ENCODE data around the gene KRT3. TPM values are rescaled to one million over a fixed set of nuclear protein-coding genes. Genes with fewer than 3 reads are reported as not detected.

KRT3 gene
- not detected for total RNA-seq

DNA sequence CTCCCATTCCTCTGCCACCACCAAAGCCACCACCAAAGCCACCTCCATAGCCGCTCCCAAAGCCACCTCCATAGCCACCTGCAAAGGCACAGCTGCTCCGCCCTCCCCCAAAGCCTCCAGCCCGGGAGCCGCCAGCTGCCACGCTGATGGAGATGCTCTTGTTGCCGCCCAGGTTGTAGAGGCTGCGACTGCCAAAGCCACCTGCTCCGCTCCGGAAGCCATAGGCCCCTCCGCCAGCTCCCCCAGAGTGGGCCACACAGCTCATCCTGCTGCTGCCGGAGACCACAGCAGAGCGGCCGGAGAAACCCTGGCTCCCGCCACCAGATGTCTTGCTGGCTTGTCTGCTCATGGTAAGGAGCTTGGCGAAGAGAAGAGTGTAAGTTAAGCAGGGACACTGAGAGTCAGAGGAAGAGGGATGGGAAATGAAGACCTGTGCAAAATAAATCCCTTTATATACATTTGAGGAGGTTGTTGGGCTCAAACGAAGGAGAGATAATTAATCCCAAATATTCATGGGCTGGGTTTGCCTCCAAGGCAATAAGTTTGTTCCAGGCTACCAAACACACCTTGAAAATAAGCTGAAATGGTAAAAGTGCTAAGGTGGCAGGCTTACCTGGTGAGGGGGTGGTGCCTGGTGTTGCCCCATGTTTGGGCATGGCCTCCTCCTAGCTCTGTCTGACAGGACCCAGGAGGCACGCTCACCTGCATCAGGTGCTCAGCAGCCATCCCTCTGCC is at the start of gene KRT3:
Gene KRT3 (minus strand): TSS at position 424 of the 735 bp plus-strand sequence. CDS start 75 bp downstream, at position 349.
- no peak for DNase-seq (ENCODE audit: low spot score)

DNA sequence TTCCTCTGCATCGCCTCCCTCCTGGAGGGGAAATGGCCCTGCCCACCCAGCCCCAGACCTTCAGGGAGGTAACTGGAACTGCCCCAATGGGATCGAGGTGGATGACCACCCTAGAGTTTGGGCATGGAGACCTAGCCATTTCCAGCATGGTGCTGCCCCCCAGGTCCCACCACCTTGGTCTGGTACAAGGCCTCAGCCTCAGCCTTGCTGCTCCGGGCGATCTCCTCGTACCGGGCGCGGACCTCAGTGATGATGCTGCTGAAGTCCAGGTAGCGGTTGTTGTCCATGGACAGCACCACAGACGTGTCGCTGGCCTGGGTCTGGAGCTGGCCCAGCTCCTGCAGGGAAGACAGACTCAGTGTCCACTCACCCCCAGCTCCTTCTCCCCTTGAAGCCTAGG is 48.5 kb upstream of the KRT3 start:
- DNase-seq (ENCODE audit: low spot score): no peak

- no peak for DNase-seq (ENCODE audit: low spot score)
These were observed 43.7 kb upstream of the KRT3 start for GRCh38 chr12:52839436-52840105.

- DNase-seq (ENCODE audit: low spot score): no peak
These were observed 42.9 kb upstream of the KRT3 start for GRCh38 chr12:52838609-52839435.

GRCh38 chr12:52837781-52838608 is 42.1 kb upstream of the KRT3 start:
- no peak for DNase-seq (ENCODE audit: low spot score)

- no peak for DNase-seq (ENCODE audit: low spot score)
These were observed 41.5 kb upstream of the KRT3 start for GRCh38 chr12:52837413-52837741.

- no peak for DNase-seq (ENCODE audit: low spot score)
These were observed 40.8 kb upstream of the KRT3 start for GRCh38 chr12:52836491-52837412.

DNA sequence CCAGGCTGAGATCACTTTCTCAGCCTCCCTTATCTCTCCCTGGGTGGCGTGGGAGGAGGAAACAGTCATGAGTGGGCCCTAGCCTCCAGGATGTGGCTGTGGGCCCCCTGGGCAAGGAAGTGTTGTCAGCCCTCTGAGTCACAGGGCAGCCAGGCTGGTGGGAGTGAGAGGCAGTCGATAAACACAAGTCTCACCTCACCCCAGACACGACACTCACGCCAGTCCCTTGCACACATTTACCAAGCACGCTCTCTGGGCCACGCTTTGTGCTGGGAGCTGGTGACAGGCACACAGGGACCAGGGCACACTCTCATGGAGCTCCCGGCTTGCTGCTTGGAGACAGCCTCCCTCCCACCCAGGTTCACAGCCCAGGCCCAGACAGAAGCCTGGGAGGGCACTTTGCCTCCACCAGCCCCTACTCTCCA is 40.1 kb upstream of the KRT3 start:
- DNase-seq (ENCODE audit: low spot score): no peak

GRCh38 chr12:52835271-52836041 is 39.5 kb upstream of the KRT3 start:
- DNase-seq (ENCODE audit: low spot score): no peak

DNA sequence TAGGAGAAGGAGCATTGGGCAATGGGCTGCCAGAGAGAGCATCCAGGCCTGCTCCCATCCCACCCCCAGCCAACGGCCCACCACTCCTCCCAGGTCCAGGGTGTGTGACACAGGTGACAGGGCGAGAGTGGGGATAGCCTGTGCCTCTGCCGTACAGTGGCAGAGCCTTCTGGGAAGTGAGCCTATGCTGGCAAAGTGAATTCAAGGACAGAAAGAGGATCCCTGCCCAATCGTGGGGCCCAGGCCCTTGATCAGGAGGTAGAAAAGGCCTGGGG is 38.7 kb upstream of the KRT3 start:
- DNase-seq (ENCODE audit: low spot score): no peak

GRCh38 chr12:52833922-52834726 is 38.2 kb upstream of the KRT3 start, which contains the start of gene KRT79:
Gene KRT79 (minus strand): TSS chr12:52834311. CDS start chr12:52834260, 51 bp downstream.
- no peak for DNase-seq (ENCODE audit: low spot score)

- no peak for DNase-seq (ENCODE audit: low spot score)
These were observed 37.3 kb upstream of the KRT3 start for GRCh38 chr12:52832985-52833905.

DNA sequence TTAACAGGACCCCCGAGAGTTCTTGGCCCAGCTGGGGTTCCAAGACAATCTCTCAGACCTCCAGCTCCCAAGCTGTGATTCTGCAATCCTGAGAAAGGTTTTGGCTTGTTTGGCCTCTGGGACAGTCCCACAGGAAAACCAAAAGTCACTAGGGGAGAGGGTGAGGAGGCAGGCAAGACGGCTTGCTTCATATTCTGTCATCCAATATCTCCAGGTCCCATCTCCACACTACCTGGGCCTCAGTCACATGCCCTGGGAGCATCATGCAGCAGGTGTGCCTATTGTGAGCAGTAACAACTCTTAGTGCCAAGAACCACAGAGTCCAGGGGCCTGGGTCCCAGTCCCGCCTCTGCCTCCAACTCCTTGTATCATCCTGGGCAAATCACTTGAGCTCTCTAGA is 36.5 kb upstream of the KRT3 start:
- no peak for DNase-seq (ENCODE audit: low spot score)

DNA sequence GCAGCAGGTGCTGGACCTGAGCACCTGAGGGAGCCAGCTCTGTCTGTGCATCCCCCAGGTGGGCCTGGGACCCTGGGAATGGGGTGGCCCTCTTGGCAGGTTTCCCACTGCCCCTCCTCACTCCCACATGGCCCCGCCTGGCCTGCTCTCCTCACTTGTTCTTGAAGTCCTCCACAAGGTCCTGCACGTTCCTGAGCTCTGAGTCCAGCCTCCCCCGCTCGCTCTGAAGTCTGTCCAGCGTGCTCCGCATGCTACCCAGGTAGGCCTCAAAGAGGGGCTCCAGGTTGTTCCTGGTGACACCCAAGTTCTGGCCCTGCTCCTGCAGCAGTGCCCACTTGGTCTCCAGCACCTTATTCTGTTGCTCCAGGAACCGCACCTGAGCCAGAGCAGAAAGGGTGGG is 35.3 kb upstream of the KRT3 start:
- no peak for DNase-seq (ENCODE audit: low spot score)

DNA sequence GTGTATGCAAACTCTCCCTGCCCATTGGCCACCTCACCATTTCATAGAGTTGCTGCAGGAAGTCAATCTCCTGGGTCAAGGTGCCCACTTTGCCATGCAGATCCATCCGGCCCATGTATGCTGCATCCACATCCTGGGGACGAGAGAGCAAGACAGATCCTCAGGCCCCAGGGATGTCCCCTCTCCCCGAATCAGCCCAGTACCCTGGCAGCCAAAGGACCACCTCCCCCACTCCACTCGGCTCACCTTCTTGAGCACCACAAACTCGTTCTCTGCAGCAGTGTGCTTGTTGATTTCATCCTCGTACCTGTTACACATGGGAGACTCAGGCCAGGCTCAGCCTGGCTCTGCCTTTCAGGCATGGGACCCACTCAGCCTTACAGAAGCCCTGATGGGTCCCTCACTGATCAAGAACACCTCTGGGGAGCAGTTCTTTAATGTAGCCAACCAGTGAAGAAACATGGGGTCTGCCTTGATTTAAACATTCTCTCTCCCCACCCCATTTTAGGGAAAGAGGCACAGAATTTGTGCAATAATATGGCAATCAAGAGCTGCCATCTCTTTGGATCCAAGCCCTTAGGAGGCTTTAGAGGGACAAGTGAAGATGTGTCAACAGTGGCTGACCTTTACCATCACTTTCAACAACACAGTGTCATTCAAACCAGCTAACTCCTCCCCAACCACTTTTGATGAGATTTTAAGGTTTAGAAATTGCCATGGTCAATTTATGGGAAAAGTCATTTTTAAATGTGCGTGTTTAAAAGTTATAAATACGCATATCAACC is 34.3 kb upstream of the KRT3 start:
- DNase-seq (ENCODE audit: low spot score): no peak

DNA sequence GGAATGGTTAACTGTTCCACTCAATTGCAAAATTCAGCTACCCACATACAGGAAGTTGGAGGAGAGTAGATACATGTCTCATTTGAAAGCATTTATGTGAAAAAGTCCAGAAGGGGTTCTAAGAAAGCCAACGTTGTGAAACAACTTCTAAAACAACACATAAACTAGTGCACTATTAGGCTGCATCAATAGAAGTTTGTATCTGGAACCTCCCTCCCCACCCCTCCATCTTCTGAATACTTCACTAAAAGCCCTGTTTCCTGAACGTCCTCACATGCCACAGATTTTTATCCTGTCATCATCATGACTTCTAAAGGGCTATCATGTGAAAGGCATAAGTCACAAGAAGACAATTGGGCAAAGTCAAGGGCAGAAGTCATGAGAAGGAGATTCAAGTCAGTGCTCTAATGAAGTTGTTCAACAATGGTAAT is 32.7 kb upstream of the KRT3 start:
- DNase-seq (ENCODE audit: low spot score): no peak

DNA sequence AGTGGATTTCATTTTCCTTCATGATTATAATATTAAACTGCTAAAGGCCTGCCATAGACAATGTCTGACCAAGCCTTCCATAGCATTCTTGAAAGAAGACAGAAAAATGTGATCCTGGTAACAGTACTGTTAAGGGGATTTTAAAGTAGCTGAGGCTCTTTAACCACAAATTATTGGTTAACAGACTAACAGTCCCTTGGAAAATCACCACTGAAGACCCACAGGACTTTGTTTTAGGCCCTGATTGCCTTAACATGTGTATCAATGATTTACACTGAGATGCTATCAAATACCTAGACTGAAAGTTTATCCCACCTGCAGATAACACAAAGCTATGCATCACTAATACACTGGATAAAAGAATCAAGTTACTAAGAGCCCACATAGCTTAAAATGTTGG is 32.2 kb upstream of the KRT3 start:
- DNase-seq (ENCODE audit: low spot score): no peak
